GM18909 (cell line): ENCODE measurements around the gene KRTAP20-2.

ENCODE experiments used
- ATAC-seq: cut with Tn5 transposase; IDR thresholded peaks from one replicate; pipeline ENCODE4 v1.9.1; 2021; ENCODE audit warnings: mild to moderate bottlenecking; ENCODE audit not compliant: unreplicated experiment, poor library complexity

Gene KRTAP20-2

GRCh38 chr21:30634906-30635305 lies at the start of gene KRTAP20-2:
TSS of gene KRTAP20-2 (plus strand) at chr21:30635206. CDS start at chr21:30635264, 58 bp downstream.
- ATAC-seq: no peak

- ATAC-seq: no peak
Measured at GRCh38 chr21:30590297-30590696, 44.7 kb upstream of the KRTAP20-2 start, which contains the start of gene KRTAP22-2. TSS of gene KRTAP22-2 (minus strand) at chr21:30590397.

- ATAC-seq: no peak
Measured at GRCh38 chr21:30592140-30592539, 42.9 kb upstream of the KRTAP20-2 start, which contains the start of gene KRTAP6-3. TSS of gene KRTAP6-3 (plus strand) at chr21:30592440. CDS start at chr21:30592446, 6 bp downstream.

GRCh38 chr21:30598802-30599201 lies 36.2 kb upstream of the KRTAP20-2 start, which contains the start of gene KRTAP6-2:
TSS of gene KRTAP6-2 (minus strand) at chr21:30598902. CDS start at chr21:30598874, 28 bp downstream.
- no peak for ATAC-seq

- no peak for ATAC-seq
Measured at GRCh38 chr21:30600787-30601186, 34.2 kb upstream of the KRTAP20-2 start, which contains the start of gene KRTAP22-1. TSS of gene KRTAP22-1 (plus strand) at chr21:30601087.

GRCh38 chr21:30605968-30606367 lies 29.0 kb upstream of the KRTAP20-2 start:
- ATAC-seq: no peak

GRCh38 chr21:30612132-30612531 lies 22.9 kb upstream of the KRTAP20-2 start:
- ATAC-seq: no peak

GRCh38 chr21:30613836-30614235 lies 21.2 kb upstream of the KRTAP20-2 start, which contains the start of gene KRTAP6-1:
TSS of gene KRTAP6-1 (minus strand) at chr21:30613930. CDS start at chr21:30613904, 26 bp downstream.
- ATAC-seq: no peak

- ATAC-seq: no peak
Measured at GRCh38 chr21:30615199-30615598, 19.8 kb upstream of the KRTAP20-2 start.

GRCh38 chr21:30616125-30616524 lies 18.9 kb upstream of the KRTAP20-2 start, which contains the start of gene KRTAP20-1:
TSS of gene KRTAP20-1 (plus strand) at chr21:30616425. CDS start at chr21:30616455, 30 bp downstream.
- ATAC-seq: no peak

- no peak for ATAC-seq
Measured at GRCh38 chr21:30620080-30620479, 14.9 kb upstream of the KRTAP20-2 start.

- no peak for ATAC-seq
Measured at GRCh38 chr21:30620522-30620921, 14.5 kb upstream of the KRTAP20-2 start, which contains the start of gene KRTAP20-4. TSS of gene KRTAP20-4 (plus strand) at chr21:30620627.

- ATAC-seq: no peak
Measured at GRCh38 chr21:30623362-30623761, 11.6 kb upstream of the KRTAP20-2 start.

GRCh38 chr21:30625449-30626165 lies 9.4 kb upstream of the KRTAP20-2 start:
- no peak for ATAC-seq

- no peak for ATAC-seq
Measured at GRCh38 chr21:30628109-30628508, 6.9 kb upstream of the KRTAP20-2 start.

- no peak for ATAC-seq
Measured at GRCh38 chr21:30629200-30629599, 5.8 kb upstream of the KRTAP20-2 start.

GRCh38 chr21:30638686-30639085 lies 3.7 kb downstream of the KRTAP20-2 start:
- no peak for ATAC-seq

GRCh38 chr21:30642564-30642963 lies 7.6 kb downstream of the KRTAP20-2 start, which contains the start of gene KRTAP20-3:
TSS of gene KRTAP20-3 (plus strand) at chr21:30642864.
- ATAC-seq: no peak

GRCh38 chr21:30646904-30647414 lies 12.0 kb downstream of the KRTAP20-2 start:
- no peak for ATAC-seq

GRCh38 chr21:30652891-30653290 lies 17.9 kb downstream of the KRTAP20-2 start:
- no peak for ATAC-seq

- no peak for ATAC-seq
Measured at GRCh38 chr21:30668776-30669175, 33.8 kb downstream of the KRTAP20-2 start.
